GM18870 (cell line): ENCODE results near the gene PRUNE2.

Experiments
- ATAC-seq: cut with Tn5 transposase; IDR thresholded peaks from one replicate; pipeline ENCODE4 v1.9.1; 2021; ENCODE audit warnings: moderate library complexity; ENCODE audit not compliant: unreplicated experiment

Gene PRUNE2

DNA sequence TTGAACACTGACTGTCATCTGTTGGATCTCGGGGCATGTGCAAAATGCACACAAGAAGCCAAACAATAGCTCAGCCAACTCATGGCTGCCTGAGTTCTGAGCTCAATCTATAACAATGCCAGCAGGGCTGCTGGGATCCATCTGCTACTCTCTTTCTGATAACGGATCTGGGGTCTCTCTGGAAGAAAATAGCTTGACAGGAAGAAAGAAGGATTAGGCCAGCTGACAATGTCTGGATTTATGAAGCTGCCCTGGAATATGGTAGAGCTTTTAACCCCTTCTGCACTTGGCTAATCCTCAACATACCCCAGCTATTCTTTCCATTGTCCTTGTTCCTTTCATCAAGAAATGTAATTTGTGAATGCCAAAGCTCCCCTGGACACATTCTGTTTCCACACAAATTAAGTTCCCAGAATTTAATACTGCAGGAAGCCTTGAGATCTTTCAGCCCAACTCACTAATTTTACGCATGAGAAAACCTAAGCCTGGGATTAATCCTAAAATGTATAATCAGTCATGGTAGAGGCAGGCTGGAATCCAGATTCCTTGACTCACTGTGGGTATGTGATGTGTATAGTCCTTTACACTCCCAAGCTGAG lies 204.4 kb downstream of the PRUNE2 start:
- no peak for ATAC-seq

DNA sequence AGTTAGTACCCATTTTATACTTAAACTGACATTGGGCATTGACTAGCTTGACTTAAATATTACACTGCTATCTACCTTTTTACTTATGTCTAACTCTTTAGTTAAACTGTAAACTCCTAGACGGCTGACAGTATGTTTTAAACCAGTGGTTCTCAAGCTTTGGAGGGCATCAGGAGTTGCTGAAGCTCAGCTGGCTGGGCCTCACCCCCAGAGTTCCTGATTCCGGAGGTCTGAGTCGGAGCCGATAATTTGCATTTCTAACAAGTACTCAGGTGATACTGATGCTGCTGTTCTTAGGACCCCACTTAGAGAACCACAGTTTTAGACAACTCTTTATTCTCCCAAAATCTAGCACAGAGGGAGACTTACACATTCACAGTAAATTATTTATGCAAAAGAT lies 205.0 kb downstream of the PRUNE2 start:
- ATAC-seq: no peak

- no peak for ATAC-seq
Measured at GRCh38 chr9:76699971-76700370, 205.9 kb downstream of the PRUNE2 start.

GRCh38 chr9:76697554-76697953 lies 208.4 kb downstream of the PRUNE2 start:
- no peak for ATAC-seq

GRCh38 chr9:76697081-76697480 lies 208.8 kb downstream of the PRUNE2 start:
- no peak for ATAC-seq

GRCh38 chr9:76693912-76694311 lies 212.0 kb downstream of the PRUNE2 start:
- no peak for ATAC-seq

- no peak for ATAC-seq
Measured at GRCh38 chr9:76692458-76693129, 213.3 kb downstream of the PRUNE2 start.

DNA sequence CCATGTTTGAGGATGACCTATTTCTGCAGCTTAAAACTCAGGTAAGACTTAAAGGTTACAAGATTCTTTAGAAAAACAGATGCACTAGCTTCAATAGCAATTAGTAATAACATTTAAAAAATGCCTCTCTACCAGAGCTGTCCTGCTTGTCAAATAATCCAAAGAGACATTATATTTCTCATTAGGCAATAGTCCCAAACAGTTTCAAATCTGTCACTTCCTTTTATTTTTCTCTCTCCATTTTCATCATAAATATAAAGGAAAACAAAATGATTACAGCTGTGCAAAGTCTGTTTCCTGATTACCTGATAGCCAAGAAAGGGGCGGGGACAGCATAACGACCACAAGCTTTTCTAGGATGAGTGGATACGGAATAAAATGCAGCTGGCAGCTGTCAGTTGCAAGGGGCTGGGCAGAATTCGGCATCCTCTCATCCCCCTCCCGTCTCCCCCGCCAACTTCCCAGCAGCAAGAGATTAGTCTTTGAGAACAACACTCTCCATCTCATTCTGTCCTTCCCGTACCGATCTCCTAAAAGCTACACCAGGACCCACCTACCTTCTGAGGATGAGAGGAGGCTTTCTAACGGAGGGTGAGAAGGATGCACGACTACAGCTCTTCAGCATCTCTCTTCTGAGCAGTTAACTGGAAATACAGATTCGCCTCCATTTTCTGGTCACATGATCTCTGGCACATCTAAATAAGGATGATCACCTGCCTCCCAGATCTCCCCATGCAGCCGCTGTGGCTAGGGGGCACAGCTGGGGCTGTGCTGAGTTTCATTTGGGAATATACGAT lies 214.2 kb downstream of the PRUNE2 start:
- ATAC-seq: no peak

- no peak for ATAC-seq
Measured at GRCh38 chr9:76690973-76691370, 214.9 kb downstream of the PRUNE2 start.

DNA sequence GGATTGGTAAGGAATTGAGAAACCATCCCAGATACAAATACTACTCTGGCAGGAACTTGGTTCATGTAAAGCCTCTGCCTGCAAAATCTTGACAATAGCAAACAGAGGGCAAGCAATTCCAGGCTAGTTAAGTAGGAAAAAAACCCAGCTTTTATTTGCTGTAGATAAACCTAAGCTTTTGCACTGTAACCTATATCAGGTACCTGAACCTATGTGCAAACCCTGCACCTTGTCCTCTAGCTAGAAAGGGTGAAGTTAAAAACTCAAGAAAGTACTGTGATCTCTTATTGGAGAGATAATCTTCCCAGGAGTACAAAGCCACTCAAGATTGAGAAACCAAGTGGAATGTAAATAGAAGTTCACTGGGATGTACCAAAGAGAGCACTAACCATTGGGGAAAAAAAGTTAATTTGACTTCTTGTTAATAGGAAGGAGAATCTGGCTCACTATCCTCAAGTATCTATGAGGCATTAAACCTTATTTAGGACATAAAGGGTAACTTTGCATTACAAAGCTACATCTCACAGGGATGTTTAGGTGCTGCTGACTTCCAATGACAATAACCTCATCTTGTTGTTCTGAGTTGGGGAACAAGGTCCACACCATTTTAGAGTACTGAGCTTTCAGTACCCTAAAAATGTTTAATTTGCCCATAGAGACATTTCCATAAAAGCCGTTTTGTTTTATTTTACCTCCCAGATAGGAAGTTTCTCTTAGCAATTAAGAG lies 215.5 kb downstream of the PRUNE2 start:
- ATAC-seq: no peak

DNA sequence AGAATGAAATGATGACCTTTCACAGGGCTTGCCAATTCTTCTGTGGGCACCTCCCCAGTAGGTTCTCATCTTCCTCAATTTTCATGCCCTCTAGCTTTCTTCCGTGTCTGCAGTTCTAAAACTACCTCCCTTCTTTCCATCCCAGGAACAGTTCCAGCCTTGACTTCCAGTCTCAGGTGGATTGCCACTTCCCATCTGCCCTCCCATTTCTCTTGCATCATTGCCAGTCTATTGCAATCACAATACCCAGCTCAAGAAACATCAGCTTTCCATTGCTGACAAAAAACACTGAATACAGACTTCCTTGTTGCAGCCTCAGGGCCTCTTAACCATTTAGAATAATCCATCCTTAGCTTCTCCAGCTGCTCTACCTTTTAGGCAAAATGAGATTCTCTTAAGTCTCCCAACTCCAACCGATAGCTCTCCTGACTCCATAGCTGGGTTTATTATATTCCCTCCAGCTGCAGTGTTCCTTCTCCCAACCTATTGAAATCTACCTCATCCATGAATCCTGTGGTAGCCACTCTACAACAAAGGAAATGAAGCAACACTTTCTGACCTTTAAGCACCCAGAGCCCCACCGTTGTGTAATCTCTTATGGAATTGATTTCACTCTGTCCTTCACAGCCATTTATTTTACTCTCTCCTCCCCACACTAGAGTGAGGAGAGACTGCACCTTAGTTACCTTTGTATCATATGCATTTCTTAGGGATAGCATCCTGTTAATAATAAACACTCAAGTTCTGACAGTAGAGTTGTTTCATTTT lies 217.3 kb downstream of the PRUNE2 start:
- no peak for ATAC-seq

DNA sequence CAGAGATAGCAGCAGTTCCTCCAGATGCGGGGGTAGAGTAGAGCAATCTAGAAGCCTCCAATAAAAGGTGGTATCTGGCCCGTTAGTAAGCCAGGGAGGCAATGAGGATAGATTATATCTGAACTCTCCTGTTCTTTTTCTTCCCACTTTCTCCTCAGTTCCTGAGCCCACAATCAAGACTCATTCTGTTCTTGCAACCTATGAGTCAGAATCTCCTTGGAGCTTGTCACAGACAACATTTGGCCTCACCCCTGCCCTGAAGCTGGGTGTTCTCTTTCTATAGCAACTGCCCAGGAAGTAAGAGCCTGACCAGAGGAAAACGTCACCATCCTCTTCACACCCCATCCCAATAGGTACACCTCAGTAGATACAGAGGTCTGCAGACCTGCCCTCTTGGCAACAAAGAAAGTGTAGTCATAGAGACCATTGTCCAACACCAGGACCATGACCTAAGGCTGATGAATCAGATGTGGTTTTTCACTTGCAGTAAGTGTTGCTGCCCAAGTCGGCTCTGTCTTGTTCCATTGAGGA lies 218.0 kb downstream of the PRUNE2 start:
- ATAC-seq: no peak

GRCh38 chr9:76686756-76687155 lies 219.2 kb downstream of the PRUNE2 start:
- no peak for ATAC-seq

- ATAC-seq: no peak
Measured at GRCh38 chr9:76684213-76684612, 221.7 kb downstream of the PRUNE2 start.

DNA sequence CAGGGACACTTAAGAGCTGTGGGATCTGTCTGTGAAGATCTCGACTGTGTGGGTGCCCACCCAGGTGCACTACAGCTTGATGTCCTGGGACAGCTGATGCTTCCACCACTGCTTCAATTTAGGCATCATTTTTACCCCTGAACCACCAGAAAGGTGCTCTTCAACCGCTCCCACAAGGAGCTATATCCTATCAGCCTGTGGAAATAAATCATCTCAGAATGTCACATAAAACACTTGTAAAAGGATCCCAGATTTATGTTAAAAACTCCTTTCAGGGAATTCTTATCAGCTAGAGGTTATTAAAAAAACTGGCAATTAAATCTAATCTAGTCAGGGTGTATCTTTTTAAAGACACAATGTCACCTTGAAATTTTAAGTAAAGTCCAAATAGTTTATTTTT lies 224.4 kb downstream of the PRUNE2 start:
- no peak for ATAC-seq

GRCh38 chr9:76680716-76681425 lies 225.0 kb downstream of the PRUNE2 start:
- ATAC-seq: no peak

GRCh38 chr9:76677481-76678055 lies 228.3 kb downstream of the PRUNE2 start:
- ATAC-seq: no peak

DNA sequence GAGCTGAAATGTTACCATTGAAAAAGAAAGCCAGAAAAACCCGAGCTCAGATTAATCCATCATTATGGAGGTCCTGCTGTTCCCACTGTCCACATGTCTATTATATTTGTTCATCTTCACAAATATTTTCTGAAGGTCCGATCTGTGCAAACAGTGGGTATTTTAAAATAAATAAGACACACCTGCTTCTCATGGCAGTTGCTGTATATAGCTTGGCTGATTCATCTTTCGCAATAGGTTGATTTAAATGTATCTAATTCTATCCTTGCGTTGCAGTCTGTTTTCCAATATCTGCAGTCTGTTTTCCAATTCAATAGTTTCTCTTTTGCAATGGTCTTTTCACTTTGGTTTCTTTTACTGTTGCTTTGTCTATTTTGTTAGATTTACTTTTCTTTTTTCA lies 229.1 kb downstream of the PRUNE2 start:
- no peak for ATAC-seq

DNA sequence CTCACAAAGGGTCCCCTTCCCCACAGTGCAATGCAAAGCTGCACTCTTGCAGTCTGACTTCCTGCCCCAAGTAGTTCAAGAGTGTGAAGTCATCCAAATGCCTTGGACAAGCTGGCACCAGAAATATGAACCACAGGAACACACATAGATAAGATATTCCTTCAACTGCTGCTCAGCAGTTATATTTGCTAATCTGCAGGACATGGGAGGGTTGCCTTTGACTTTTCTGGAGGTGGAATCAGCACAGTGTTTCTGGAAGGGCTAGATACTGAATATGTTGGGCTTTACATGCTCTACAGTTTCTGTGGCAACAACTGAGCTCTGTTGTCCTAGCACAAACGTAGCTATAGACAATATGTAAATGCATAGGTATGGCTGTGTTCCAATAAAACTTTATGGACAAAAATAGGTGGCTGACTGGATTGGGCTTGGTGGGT lies 238.4 kb downstream of the PRUNE2 start:
- no peak for ATAC-seq
